Glomerular endothelial cell (primary cell): Measurements from ENCODE around the gene DLG3. TPM values are rescaled to one million over a fixed set of nuclear protein-coding genes. Genes with fewer than 3 reads are reported as not detected.

Experiments
- DNase-seq: peaks from one replicate; pipeline ENCODE4 v3.0.0-alpha.2; 2011; ENCODE audit warnings: low read depth, low spot score; ENCODE audit errors: extremely low read depth
- total RNA-seq: library from RNA; depleted of rRNA; stranded (reverse); fragments of >200 nt; gene quantifications from 2 replicates; pipeline ENCODE4 v1.2.3, GENCODE V29; 2015

Gene DLG3
- total RNA-seq, 1 donor from 2014 or later: 3.3 TPM

DNA sequence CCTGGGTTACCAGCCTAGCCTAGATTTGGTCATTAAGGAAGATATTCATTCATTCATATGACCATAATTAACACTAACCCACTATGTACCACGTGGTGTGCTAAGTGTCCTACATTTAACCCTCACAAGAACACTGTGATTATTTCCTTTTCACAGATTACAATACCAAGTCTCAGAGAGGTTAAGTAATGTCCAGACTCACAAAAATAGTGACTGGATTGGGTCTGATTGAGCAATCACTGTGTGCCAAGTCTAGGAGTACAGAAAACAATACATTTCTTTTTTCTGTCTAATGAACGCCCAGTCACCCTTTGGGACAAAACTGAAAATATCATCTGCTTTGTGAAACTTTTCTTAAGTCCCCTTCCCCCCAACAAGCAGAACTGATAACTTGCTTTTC lies 7.6 kb upstream of the DLG3 start:
- no peak for DNase-seq

DNA sequence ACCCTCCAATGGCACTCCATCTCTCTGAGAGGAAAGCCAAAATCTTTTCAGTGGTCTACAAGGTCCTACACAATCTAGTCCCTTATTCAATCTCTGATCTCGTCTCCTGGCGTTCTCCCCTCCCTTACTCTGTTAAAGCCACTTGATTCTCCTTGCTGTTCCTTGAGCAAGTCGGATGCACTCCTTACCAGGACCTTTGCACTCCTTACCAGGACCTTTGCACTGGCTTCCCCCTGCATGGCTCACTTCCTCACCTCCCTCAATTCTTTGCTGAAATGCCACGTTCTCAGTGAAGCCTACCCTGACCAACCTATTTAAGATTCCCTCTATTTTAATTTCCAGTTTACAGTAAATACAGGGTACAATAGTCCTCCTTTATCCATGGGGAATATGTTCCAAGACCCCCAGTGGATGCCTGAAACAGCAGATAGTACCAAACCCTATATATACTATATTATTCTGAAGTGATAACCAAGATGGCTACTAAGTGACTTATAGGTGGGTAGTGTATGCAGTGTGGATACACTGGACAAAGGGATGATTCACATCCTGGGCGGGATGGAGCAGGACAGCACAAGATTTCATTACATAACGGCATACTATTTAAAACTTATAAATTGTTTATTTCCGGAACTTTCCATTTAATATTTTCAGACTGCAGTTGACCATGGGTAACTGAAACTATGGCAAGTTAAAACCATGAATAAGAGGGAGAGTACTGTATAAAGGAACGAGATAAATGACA lies 6.5 kb upstream of the DLG3 start:
- no peak for DNase-seq

DNA sequence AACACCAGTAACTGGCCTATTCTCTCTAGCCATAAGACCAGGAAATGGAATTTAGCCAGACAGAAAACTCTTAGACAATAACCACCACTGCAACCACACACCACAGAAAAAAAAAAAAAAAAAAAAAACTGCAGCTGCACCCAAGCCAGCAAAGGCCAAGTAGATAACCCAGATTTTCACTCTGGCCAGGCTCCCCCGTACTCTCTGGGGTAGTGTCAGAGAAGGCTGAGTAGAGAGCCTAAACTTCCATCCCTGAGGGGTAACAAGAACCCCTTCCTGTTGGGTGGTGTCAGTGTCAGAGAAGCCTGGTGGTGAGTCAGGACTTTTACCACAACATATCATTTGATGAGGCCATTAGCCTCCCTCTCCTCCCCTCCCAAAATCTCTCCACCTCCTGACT lies 5.6 kb upstream of the DLG3 start:
- no peak for DNase-seq

DNA sequence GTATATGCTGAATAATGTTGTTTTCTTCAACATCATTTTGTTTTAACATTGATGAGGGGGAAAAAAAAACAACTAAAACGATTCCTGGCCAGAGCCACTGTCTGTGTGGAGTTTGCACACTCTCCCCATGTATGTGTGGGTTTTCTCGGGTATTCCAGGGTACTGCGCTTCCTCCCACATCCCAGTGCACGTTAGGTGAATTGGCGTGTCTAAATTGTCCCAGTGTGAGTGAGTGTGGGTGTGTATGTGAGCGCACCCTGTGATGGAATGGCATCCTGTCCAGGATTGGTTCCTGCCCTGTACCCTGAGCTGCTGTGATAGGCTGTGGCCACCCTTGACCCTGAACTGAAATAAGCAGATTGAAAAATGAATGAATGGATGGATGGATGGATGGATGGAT lies 2.4 kb upstream of the DLG3 start:
- no peak for DNase-seq

DNA sequence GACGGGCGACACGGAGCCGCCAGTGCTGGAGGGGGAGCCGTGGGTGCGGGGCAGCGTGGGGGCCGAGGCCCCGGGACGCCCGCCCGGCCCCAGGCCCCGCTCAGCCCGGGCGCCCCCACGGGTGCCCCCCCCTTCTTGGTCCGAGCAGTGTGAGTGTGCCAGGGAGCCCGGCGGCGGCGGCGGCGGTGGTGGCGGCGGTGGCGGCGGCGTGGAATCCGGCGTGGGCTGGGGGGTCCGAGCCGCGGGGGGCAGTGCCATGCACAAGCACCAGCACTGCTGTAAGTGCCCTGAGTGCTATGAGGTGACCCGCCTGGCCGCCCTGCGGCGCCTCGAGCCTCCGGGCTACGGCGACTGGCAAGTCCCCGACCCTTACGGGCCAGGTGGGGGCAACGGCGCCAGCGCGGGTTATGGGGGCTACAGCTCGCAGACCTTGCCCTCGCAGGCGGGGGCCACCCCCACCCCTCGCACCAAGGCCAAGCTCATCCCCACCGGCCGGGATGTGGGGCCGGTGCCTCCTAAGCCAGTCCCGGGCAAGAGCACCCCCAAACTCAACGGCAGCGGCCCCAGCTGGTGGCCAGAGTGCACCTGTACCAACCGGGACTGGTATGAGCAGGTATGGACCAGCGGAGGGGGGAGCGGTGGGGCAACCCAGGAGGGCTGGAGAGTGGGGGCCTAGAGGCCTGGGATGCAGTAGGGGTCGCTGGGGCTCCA lies 466 bp downstream of the DLG3 start:
- no peak for DNase-seq

- DNase-seq: no peak
Measured at GRCh38 chrX:70445951-70446350, 1.3 kb downstream of the DLG3 start.

DNA sequence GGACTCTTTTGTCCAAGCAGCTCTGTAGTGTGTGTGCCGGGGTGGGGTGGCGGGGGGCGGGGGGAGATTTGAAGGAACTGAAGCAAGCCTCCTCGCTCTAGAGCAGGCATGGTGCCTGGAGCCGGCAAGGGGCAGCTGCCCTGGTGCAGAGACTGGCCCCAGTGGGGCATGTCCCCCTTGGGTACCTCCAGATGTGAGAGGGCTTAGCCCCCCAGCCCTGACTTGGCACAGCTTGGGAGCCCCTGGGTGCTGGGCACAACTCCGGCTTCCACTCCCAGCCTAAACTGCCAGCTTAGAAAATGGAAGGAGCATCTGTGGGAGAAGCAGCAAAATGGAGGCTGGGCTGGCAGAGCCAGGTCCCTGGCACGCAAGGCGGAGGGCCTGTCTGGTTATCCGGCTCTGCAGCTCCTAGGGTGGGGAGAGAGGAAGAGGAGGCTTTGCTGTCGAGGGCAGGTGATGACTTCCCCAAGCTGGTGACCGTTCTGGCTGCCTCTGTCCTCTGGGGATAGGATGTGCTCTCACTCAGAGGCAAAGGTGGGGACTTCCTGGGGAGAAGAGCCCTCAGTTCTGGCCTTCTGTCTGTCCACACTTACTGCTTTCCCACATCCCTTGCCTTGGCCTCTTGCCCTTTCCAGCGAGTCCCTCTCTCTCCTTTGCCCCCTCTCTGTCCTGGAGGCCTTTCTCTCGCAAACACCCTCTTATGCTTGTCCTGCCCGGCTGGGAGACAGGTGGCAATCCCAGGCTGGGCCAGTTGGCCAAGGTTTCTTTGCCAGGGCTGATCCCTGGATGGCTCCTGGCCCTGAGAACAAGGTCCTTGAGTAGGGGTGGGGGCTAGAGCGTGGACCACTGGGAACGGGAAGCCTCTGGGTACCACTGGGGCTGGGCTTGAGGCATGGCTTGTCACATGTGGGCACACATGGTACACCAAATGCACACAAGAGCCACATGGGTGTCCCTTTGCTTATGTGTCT lies 2.0 kb downstream of the DLG3 start:
- DNase-seq: no peak

DNA sequence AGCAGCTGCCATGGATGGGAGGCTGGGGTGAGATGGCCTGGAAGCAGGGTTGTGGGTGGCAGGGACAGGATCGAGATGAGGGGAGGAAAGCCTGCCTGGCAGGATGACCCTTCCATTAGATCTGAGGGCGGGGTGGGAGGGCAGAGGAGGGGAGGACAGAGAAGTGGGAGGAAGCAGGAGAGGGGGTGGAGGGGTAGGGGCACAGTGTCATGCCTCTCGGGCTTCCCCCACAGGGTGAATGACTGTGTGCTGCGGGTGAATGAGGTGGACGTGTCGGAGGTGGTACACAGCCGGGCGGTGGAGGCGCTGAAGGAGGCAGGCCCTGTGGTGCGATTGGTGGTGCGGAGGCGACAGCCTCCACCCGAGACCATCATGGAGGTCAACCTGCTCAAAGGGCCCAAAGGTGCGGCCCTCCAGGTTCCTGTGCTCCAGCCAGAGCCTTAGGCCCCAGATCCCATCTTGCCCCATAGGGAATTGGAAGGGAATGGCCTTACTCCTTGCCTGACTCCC lies 4.9 kb downstream of the DLG3 start:
- no peak for DNase-seq

DNA sequence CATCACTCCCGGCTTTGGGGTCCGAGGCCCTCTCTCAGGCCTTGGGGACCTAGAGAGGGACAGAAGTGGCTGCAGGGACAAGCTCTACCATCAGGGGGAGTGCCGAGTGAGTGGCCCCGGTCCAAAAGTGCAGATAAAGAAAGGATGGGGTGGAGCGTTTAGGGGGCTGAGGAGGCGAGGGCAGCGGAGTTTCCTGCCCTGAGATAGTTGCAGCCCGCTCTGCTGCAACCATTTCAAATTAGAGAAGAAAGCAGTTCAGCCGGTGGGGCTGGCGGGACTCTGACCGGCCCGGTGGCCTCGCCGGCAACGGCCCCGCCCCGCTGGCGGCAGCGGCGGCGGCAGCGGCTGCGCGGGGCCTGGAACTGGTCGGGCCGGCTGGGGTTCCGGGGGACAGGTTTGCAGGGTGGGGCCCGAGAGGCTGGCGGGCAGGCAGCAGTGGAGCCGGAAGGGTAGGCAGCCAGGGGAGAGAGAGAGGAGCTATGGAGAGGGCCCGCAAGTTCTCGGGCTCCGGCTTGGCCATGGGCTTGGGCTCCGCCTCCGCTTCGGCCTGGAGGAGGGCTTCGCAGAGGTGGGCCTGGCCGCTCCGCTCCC lies 7.6 kb downstream of the DLG3 start:
- no peak for DNase-seq

GRCh38 chrX:70453024-70453618 lies 8.5 kb downstream of the DLG3 start:
- DNase-seq: no peak

DNA sequence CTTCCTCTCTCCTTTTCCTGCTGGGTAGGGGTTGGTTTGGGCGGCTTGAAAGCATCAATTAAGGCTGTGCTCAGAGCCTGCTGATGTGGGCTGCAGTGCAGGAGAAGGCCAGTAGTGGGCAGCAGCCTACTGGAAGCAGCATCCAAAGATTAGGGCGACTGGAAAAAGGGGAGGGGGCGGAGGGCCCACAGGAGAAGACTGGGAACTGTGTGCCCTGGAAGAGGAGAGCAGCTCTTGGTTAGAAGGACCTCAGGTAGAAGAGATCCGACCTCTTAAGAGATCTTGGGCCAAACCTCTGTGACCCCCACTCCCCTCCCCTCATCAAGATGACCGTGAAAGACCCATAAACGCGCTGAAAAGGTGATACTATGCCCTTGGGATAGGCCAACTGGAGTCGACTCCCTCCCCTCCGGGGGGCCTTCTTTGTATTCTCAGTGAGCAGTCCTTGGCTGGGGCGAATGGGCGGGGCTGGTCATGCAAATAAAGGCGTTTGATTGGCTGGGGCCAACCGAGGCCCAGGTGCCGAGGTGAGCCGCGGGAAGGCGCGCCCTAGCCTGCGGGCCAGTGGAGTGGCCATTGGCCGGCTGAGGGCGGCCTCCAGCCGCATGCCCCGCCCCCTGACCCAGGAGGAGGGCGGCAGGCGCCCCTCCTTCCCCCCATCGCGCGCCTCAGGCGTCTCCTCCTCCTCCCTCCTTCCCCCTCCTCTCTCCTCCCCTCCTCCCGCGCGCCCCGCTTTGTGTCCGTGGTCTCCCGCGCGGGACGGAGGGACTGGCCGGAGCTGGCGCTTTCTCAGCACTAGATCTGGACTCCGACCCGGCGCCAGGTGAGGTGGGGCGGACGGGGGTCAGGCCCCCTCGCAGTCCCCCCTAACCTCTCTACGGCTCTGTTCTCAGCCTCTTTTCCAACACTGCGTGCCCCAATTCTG lies 10.1 kb downstream of the DLG3 start:
- DNase-seq: no peak

DNA sequence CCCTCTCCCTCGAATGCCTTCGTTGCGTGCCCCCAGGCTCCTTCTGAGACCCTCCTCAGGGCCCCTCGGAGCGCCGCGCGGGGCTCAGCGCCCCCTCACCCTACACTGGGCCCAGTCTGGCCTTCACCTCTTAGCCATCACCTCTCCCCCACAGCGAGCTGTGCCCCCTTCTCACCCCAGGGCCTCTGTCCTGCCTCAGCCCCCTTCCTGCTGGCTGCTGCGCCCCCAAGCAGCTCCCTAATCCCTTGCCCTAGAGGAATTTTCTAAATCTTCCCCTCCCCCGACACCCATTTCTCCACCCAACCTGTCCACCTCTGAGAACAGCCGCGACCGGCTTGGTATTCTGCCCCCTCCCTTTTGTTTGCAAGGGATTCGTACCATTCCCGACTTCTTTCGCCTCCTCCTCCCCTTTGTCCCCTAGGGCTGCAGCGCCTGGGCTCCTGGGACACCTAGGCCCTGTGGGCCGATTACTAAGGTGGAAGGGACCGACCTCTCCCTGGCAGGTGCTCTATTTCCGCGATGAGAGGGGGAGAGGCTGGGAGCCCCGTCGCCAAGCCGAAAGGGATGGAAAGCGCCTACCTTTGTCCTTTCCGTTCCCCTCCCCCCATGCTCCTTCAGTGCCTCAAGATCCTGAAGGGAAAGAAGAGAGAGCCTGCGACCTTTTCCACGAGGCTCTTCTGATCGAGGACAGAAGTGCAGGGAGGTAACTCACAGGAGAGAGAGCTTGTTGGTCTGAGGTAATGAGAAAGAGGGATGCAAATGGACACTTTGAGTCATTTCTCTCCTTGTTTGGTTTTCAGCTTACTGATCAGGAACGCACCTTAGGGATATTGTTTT lies 10.9 kb downstream of the DLG3 start:
- no peak for DNase-seq

DNA sequence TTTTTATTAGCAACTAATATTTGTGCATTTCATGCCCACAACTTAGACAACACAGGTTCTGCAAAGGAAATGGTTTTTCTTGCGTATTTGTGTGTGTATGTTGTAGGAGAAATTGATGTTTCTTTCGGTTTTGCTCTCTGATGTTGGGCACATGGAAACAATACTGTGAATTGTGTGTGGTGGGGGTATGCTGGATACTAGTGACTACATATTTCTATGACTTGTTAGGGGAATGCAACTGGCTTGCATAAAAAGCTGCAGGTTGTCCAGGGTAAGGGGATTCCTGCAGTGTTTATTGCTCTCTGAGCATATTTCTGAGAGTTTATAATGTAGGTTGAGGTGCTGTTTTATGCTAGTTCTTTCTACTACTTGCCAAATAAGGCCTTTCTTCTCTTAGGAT lies 11.6 kb downstream of the DLG3 start:
- DNase-seq: no peak

DNA sequence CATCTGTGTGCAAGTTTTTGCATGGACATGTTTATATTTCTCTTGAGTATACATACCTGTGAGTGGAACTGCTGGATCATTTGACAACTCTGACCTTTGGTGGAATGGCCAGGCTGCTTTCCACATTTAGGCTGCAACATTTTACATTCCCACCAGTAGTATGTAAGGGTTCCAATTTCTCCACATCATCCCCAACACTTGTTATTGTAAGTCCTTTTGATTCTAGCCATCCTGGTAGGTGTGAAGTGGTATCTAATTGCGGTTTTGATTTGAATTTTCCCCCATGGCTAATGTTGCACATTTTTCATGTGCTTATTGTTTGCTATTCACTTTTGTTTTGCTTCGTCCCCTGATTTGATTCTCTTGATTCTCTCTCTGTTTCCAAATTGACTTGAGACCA lies 16.4 kb downstream of the DLG3 start:
- DNase-seq: no peak

- no peak for DNase-seq
Measured at GRCh38 chrX:70464051-70464450, 19.4 kb downstream of the DLG3 start.

GRCh38 chrX:70466968-70467367 lies 22.3 kb downstream of the DLG3 start:
- no peak for DNase-seq

- no peak for DNase-seq
Measured at GRCh38 chrX:70468709-70469108, 24.1 kb downstream of the DLG3 start.

DNA sequence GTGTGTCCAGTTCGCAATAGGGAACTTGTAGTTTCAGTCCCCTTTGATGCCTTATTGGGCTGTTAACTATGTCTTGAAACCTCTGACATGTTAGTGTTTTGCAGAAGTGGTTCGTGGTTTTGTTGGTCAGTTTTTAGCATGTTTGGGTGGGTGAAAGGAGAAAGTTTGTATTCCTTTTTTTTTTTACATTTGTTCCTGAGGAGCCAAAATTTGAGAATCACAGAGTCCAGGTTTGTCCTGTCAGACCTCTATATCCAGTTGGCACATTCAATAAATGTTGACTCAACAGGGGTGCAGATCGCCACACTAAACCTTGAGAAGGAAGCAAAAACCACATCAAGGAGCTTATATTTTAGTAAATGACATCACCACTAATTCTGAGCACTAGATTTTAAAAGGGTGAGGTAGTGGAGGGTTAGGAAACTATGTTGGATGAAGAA lies 26.2 kb downstream of the DLG3 start:
- DNase-seq: no peak
